Mesenchymal stem cell (in vitro differentiated cells and primary cell): ENCODE data around the gene SPPL2B.

Experiments used
- DNase-seq: peaks from one replicate; pipeline ENCODE4 v3.0.0-alpha.2; 2013
- H2AFZ ChIP-seq: one replicate; pipeline ENCODE4 v1.6.1; 2013; ENCODE audit warnings: low read depth, mild to moderate bottlenecking, control low read depth, inconsistent platforms, low read length, moderate library complexity
- H2AK5ac ChIP-seq: 2 replicates; pipeline ENCODE4 v1.6.1; 2013; ENCODE audit warnings: low read length, moderate library complexity, mild to moderate bottlenecking, inconsistent platforms; ENCODE audit not compliant: severe bottlenecking
- H2BK120ac ChIP-seq: one replicate; pipeline ENCODE4 v1.6.1; 2013; ENCODE audit warnings: low read depth, mild to moderate bottlenecking, inconsistent platforms, low read length, moderate library complexity
- H2BK12ac ChIP-seq, 2 experiments: one replicate each; pipeline ENCODE4 v1.6.1; 2013; ENCODE audit warnings: inconsistent platforms in 2 of 2, low read length in 2 of 2, mild to moderate bottlenecking in 2 of 2, moderate library complexity in 2 of 2, control low read depth in 1 of 2
- H2BK15ac ChIP-seq: one replicate; pipeline ENCODE4 v1.6.1; 2013; ENCODE audit warnings: mild to moderate bottlenecking, low read depth, inconsistent platforms; ENCODE audit not compliant: poor library complexity, severe bottlenecking
- H2BK5ac ChIP-seq: 2 replicates; pipeline ENCODE4 v1.6.1; 2013; ENCODE audit warnings: low read depth, mild to moderate bottlenecking, low read length, control low read depth, inconsistent platforms; ENCODE audit not compliant: poor library complexity, severe bottlenecking
- H3K14ac ChIP-seq, 2 experiments: one replicate each; pipeline ENCODE4 v1.6.1; 2013; ENCODE audit warnings: inconsistent platforms in 2 of 2, low read length in 2 of 2, control low read depth in 1 of 2, mild to moderate bottlenecking in 1 of 2, moderate library complexity in 1 of 2
- H3K18ac ChIP-seq, 2 experiments: one replicate each; pipeline ENCODE4 v1.6.1; 2013; ENCODE audit warnings: inconsistent platforms in 2 of 2, low read length in 2 of 2, control low read depth in 1 of 2, low read depth in 1 of 2, mild to moderate bottlenecking in 1 of 2
- H3K23ac ChIP-seq, 2 experiments: one replicate each; pipeline ENCODE4 v1.6.1; 2013; ENCODE audit warnings: inconsistent platforms in 2 of 2, low read length in 2 of 2, mild to moderate bottlenecking in 2 of 2, moderate library complexity in 2 of 2, control low read depth in 1 of 2
- H3K27ac ChIP-seq: 2 replicates; pipeline ENCODE4 v1.5.1; 2013; ENCODE audit warnings: mild to moderate bottlenecking, moderate library complexity, low read length, control low read depth, inconsistent platforms; ENCODE audit not compliant: poor library complexity, severe bottlenecking
- H3K27me3 ChIP-seq, 2 experiments: 2 replicates each; pipeline versions ENCODE4 v1.6.1 to v1.7.0; 2013; ENCODE audit warnings: low read length in 2 of 2, mild to moderate bottlenecking in 2 of 2, moderate library complexity in 2 of 2, control low read depth in 1 of 2, inconsistent platforms in 1 of 2; ENCODE audit not compliant: control insufficient read depth in 1 of 2, insufficient read depth in 1 of 2
- H3K36me3 ChIP-seq, 2 experiments: 2 replicates each; pipeline versions ENCODE4 v1.6.1 to v1.7.0; 2013; ENCODE audit warnings: low read length in 2 of 2, control low read depth in 1 of 2, inconsistent platforms in 1 of 2, low read depth in 1 of 2, mild to moderate bottlenecking in 1 of 2; ENCODE audit not compliant: insufficient read depth in 2 of 2, control insufficient read depth in 1 of 2
- H3K4ac ChIP-seq, 2 experiments: one replicate each; pipeline ENCODE4 v1.6.1; 2013; ENCODE audit warnings: inconsistent platforms in 2 of 2, low read length in 2 of 2, mild to moderate bottlenecking in 2 of 2, moderate library complexity in 2 of 2, control low read depth in 1 of 2, low read depth in 1 of 2
- H3K4me1 ChIP-seq: 2 replicates; pipeline ENCODE4 v1.6.1; 2013; ENCODE audit warnings: low read depth, low read length, control low read depth; ENCODE audit not compliant: control insufficient read depth, insufficient read depth
- H3K4me2 ChIP-seq: 2 replicates; pipeline ENCODE4 v1.6.1; 2013; ENCODE audit warnings: low read length, mild to moderate bottlenecking, inconsistent platforms; ENCODE audit not compliant: poor library complexity, severe bottlenecking
- H3K4me3 ChIP-seq, 2 experiments: 2 replicates each; pipeline versions ENCODE4 v1.5.1 to v1.7.0; 2013; ENCODE audit warnings: low read length in 2 of 2, mild to moderate bottlenecking in 2 of 2, control low read depth in 1 of 2, low read depth in 1 of 2; ENCODE audit not compliant: insufficient read depth in 1 of 2
- H3K79me1 ChIP-seq: replicated peaks from 2 replicates; pipeline ENCODE4 v1.6.1; 2013; ENCODE audit warnings: mild to moderate bottlenecking, control low read depth, low read length, inconsistent platforms; ENCODE audit not compliant: poor library complexity, severe bottlenecking
- H3K9ac ChIP-seq: 2 replicates; pipeline ENCODE4 v1.7.0; 2013; ENCODE audit warnings: mild to moderate bottlenecking, low read length, moderate library complexity
- H3K9me3 ChIP-seq: 2 replicates; pipeline ENCODE4 v1.7.0; 2013; ENCODE audit warnings: mild to moderate bottlenecking, low read length; ENCODE audit not compliant: control insufficient read depth
- H4K8ac ChIP-seq: one replicate; pipeline ENCODE4 v1.6.1; 2013; ENCODE audit warnings: inconsistent platforms, mild to moderate bottlenecking, low read length, moderate library complexity
- H4K91ac ChIP-seq: one replicate; pipeline ENCODE4 v1.6.1; 2013; ENCODE audit warnings: mild to moderate bottlenecking, low read length, inconsistent platforms
- WGBS: methylation state at CpG from one replicate; pipeline ENCODE4 v1.1.7; 2013; ENCODE audit warnings: mixed read lengths; 5-methylcytosine and 5-hydroxymethylcytosine counted together

The SPPL2B gene

GRCh38 chr19:2353887-2354592, 25.6 kb downstream of the SPPL2B start:
- H2AFZ ChIP-seq, result no peak overlapping the region
- H3K18ac ChIP-seq, result no peak overlapping the region
- H3K4me3 ChIP-seq, result no peak overlapping the region
- H3K27ac ChIP-seq, result no peak overlapping the region
- DNase-seq, result no peak
- no peak overlapping the region for H2BK12ac ChIP-seq
- H4K8ac ChIP-seq, result no peak overlapping the region
- no peak overlapping the region for H3K23ac ChIP-seq
- peaks cover 29 to 54% of the 10 kb centered on the region in 2 experiments for H3K36me3 ChIP-seq
- no peaks in the 10 kb centered on the region for H3K9me3 ChIP-seq
- peaks cover 7 to 10% of the 10 kb centered on the region in 2 experiments for H3K27me3 ChIP-seq
- H4K91ac ChIP-seq, result no peak overlapping the region
- H3K4ac ChIP-seq, result no peak overlapping the region
- H2BK120ac ChIP-seq, result no peak overlapping the region
- no peak overlapping the region for H3K9ac ChIP-seq
- H2AK5ac ChIP-seq, result no peak overlapping the region
- peaks cover 3% of the 10 kb centered on the region for H3K4me1 ChIP-seq
- H3K4me2 ChIP-seq, result no peak overlapping the region
- no peaks in the 10 kb centered on the region for H3K79me1 ChIP-seq
- no peak overlapping the region for H2BK5ac ChIP-seq
- H2BK15ac ChIP-seq, result no peak overlapping the region
- WGBS, result 95% methylated on average over 34 of the region's 34 CpGs
- H3K14ac ChIP-seq, result no peak overlapping the region

- no peak overlapping the region for H3K4me2 ChIP-seq
- DNase-seq, result no peak
- no peaks in the 10 kb centered on the region for H3K79me1 ChIP-seq
- H3K4me1 ChIP-seq, result peaks cover 3% of the 10 kb centered on the region
- H3K4me3 ChIP-seq, result no peak overlapping the region
- no peak overlapping the region for H2BK5ac ChIP-seq
- no peak overlapping the region for H3K9ac ChIP-seq
- no peak overlapping the region for H4K91ac ChIP-seq
- H3K9me3 ChIP-seq, result no peaks in the 10 kb centered on the region
- no peak overlapping the region for H2AFZ ChIP-seq
- H3K27me3 ChIP-seq, result peaks cover 10 to 16% of the 10 kb centered on the region in 2 experiments
- H3K18ac ChIP-seq, result no peak overlapping the region
- H2BK15ac ChIP-seq, result no peak overlapping the region
- peaks cover 25 to 53% of the 10 kb centered on the region in 2 experiments for H3K36me3 ChIP-seq
- H3K14ac ChIP-seq, result no peak overlapping the region
- whole genome bisulfite sequencing, result 93% methylated on average over 16 of the region's 17 CpGs
- no peak overlapping the region for H3K4ac ChIP-seq
- H2AK5ac ChIP-seq, result no peak overlapping the region
- no peak overlapping the region for H2BK12ac ChIP-seq
- H2BK120ac ChIP-seq, result no peak overlapping the region
- H4K8ac ChIP-seq, result no peak overlapping the region
- no peak overlapping the region for H3K23ac ChIP-seq
- H3K27ac ChIP-seq, result no peak overlapping the region
Observed at GRCh38 chr19:2354670-2355069, 26.2 kb downstream of the SPPL2B start.

GRCh38 chr19:2355168-2356035, 26.9 kb downstream of the SPPL2B start:
- no peak overlapping the region for H2BK120ac ChIP-seq
- H2BK5ac ChIP-seq, result no peak overlapping the region
- no peak overlapping the region for H3K23ac ChIP-seq
- no peaks in the 10 kb centered on the region for H3K79me1 ChIP-seq
- no peak overlapping the region for H4K8ac ChIP-seq
- H3K27me3 ChIP-seq, result peaks cover 15 to 21% of the 10 kb centered on the region in 2 experiments
- H2BK15ac ChIP-seq, result no peak overlapping the region
- H3K9ac ChIP-seq, result no peak overlapping the region
- H3K27ac ChIP-seq, result no peak overlapping the region
- peaks cover 5% of the 10 kb centered on the region for H3K4me1 ChIP-seq
- no peak for DNase-seq
- H3K4ac ChIP-seq, result no peak overlapping the region
- no peaks in the 10 kb centered on the region for H3K9me3 ChIP-seq
- no peak overlapping the region for H4K91ac ChIP-seq
- WGBS, result 92% methylated on average over 23 of the region's 24 CpGs
- no peak overlapping the region for H2BK12ac ChIP-seq
- peaks cover 18 to 47% of the 10 kb centered on the region in 2 experiments for H3K36me3 ChIP-seq
- H3K14ac ChIP-seq, result no peak overlapping the region
- H3K4me2 ChIP-seq, result no peak overlapping the region
- H3K4me3 ChIP-seq, result no peak overlapping the region
- H2AK5ac ChIP-seq, result no peak overlapping the region
- no peak overlapping the region for H3K18ac ChIP-seq
- H2AFZ ChIP-seq, result no peak overlapping the region

DNA sequence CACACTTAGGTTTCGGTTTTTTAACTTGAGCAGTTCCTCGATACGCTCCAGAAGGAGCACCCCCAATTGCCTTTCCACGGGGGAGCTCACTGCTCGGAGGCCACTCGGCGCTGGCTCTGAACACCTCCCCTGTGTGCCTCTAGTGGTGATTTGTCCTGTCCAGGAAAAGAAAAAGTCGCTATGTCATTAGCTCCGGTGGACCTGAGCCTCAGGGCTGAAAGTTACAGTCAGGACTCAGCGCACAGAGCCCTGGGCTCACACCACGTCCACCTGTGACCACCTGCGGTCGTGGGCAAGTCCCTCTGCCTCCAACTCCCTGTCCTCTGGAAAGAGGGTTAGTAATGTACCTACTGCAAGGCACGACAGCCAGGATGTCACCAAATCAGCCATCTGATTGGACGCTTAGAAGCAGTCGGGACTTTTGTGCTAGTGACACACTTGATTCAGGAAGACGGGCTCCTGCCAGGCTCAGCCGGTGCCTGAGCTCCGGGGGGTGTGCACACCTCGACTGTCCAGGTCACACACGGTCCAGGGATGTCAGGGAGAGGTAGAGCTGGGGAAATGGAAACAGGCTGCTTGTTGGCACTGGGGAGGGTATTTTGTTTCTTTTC, 27.7 kb downstream of the SPPL2B start:
- H3K36me3 ChIP-seq, result peaks cover 10 to 40% of the 10 kb centered on the region in 2 experiments
- no peak overlapping the region for H2BK12ac ChIP-seq

More for the DNA sequence above, 27.7 kb downstream of the SPPL2B start:
- no peak overlapping the region for H3K14ac ChIP-seq
- H2BK5ac ChIP-seq, result no peak overlapping the region
- no peak overlapping the region for H3K4me3 ChIP-seq
- H3K4me1 ChIP-seq, result peaks cover 6% of the 10 kb centered on the region
- H3K27me3 ChIP-seq, result peaks cover 20 to 26% of the 10 kb centered on the region in 2 experiments
- H2AK5ac ChIP-seq, result no peak overlapping the region
- no peak overlapping the region for H3K23ac ChIP-seq
- 85% methylated on average over 21 of the region's 21 CpGs for WGBS
- H3K9me3 ChIP-seq, result no peaks in the 10 kb centered on the region
- H2BK15ac ChIP-seq, result no peak overlapping the region
- no peak overlapping the region for H3K4me2 ChIP-seq
- H4K91ac ChIP-seq, result no peak overlapping the region
- no peak overlapping the region for H3K4ac ChIP-seq
- H2AFZ ChIP-seq, result no peak overlapping the region
- DNase-seq, result no peak
- no peak overlapping the region for H4K8ac ChIP-seq
- H2BK120ac ChIP-seq, result no peak overlapping the region
- no peak overlapping the region for H3K9ac ChIP-seq
- no peak overlapping the region for H3K27ac ChIP-seq
- no peak overlapping the region for H3K18ac ChIP-seq
- H3K79me1 ChIP-seq, result no peaks in the 10 kb centered on the region
